Esophagus muscularis mucosa (tissue), 4 donors: ENCODE results near the gene FANK1. TPM values are rescaled to one million over a fixed set of nuclear protein-coding genes. Genes with fewer than 3 reads are reported as not detected.
"Not testable (repeated sequence)": the region's sequence is repeated elsewhere in the genome, so short reads cannot be mapped to it uniquely, and the experiment has no call there.

Experiments
- DNase-seq: peaks from one replicate; pipeline ENCODE4 v3.0.0-alpha.2; 2017; ENCODE audit errors: extremely low spot score
- H3K27ac ChIP-seq, 4 donors: fragments of 200-600 bp; sonication (generic); replicated peaks in 1 of 4; 1 replicate in 3 of 4; 2 replicates in 1 of 4; pipeline ENCODE4 v1.5.1; 2016 to 2019; ENCODE audit warnings: mild to moderate bottlenecking in 1 of 4
- H3K27me3 ChIP-seq, 4 donors: fragments of 200-600 bp; sonication (generic); one replicate each; pipeline versions ENCODE4 v1.5.1 to v1.6.0; 2016 to 2019
- H3K36me3 ChIP-seq, 4 donors: fragments of 200-600 bp; sonication (generic); one replicate each; pipeline ENCODE4 v1.5.1; 2016 to 2019
- H3K4me1 ChIP-seq, 4 donors: fragments of 200-600 bp; sonication (generic); one replicate each; pipeline ENCODE4 v1.5.1; 2016 to 2019
- H3K4me3 ChIP-seq, 4 donors: fragments of 200-600 bp; sonication (generic); 1 replicate in 2 of 4; 2 replicates in 2 of 4; pipeline ENCODE4 v1.5.1; 2016 to 2019; ENCODE audit warnings: mild to moderate bottlenecking in 4 of 4, moderate library complexity in 1 of 4
- H3K9me3 ChIP-seq, 4 donors: fragments of 200-600 bp; sonication (generic); 1 replicate in 3 of 4; 2 replicates in 1 of 4; pipeline ENCODE4 v1.5.1; 2016 to 2019
- EP300 ChIP-seq: sonication (generic); formaldehyde crosslinking; IDR thresholded peaks from one replicate; pipeline ENCODE4 v1.6.1; 2017; ENCODE audit warnings: antibody characterized with exemption
- POLR2A ChIP-seq: fragments of 450-650 bp; IDR thresholded peaks from one replicate; pipeline ENCODE4 v1.6.1; 2017; ENCODE audit warnings: antibody characterized with exemption, moderate library complexity, mild to moderate bottlenecking, low read depth
- POLR2AphosphoS5 ChIP-seq, 2 donors: sonication (generic); formaldehyde crosslinking; IDR thresholded peaks; one replicate each; pipeline ENCODE4 v1.6.1; 2017; ENCODE audit warnings: antibody characterized with exemption in 2 of 2
- WGBS: methylation state at CpG from one replicate; pipeline ENCODE4 v1.1.5; 2018; 5-methylcytosine and 5-hydroxymethylcytosine counted together
- intact Hi-C: fragments of 100-400 bp; cut with DNase I; formaldehyde crosslinking; loops from one replicate; pipeline ENCODE4 v1.15.1; 2023
- total RNA-seq, 4 donors: library from RNA; depleted of rRNA; stranded (reverse); fragments of >200 nt; gene quantifications; one replicate each; pipeline versions ENCODE4 v1.1.0 to v1.2.1, GENCODE V29; 2016
- TF ChIP-seq, protein P1 (sequence below), 3 experiments: fragments of 200-600 bp in 2 of 3; fragments of 450-650 bp in 1 of 3; sonication (generic) in 2 of 3; IDR thresholded peaks; one replicate each; pipeline ENCODE4 v1.5.1; 2017 to 2019; ENCODE audit warnings: antibody characterized with exemption in 3 of 3, mild to moderate bottlenecking in 2 of 3, moderate library complexity in 1 of 3

FANK1 gene
- total RNA-seq, 4 donors from 2014 or later = 0.50 to 2.6 (median 1.4) TPM

DNA sequence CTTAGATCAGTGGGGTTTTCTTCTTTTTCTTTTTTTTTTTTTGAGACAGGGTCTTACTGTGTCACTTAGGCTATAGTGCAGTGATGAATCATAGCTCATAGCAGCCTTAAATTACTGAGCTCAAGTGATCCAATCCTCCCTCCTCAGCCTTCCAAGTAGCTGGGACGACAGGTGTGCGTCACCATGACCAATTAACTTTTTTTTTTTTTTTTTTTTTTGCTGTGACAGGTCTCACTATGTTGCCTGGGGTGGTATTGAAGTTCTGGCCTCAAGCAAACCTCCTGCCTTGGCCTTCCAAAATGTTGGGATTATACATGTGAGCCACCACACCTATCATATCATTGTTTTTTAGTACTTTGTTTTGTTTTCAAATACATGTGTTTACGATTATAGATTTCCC is 13.1 kb downstream of the FANK1 start:
- WGBS = 64% methylated on average over 3 of the region's 3 CpGs
- H3K4me1 ChIP-seq, H3K36me3 ChIP-seq, H3K9me3 ChIP-seq, intact Hi-C loops, H3K4me3 ChIP-seq, H3K27me3 ChIP-seq, H3K27ac ChIP-seq, DNase-seq: not testable (repeated sequence)

DNA sequence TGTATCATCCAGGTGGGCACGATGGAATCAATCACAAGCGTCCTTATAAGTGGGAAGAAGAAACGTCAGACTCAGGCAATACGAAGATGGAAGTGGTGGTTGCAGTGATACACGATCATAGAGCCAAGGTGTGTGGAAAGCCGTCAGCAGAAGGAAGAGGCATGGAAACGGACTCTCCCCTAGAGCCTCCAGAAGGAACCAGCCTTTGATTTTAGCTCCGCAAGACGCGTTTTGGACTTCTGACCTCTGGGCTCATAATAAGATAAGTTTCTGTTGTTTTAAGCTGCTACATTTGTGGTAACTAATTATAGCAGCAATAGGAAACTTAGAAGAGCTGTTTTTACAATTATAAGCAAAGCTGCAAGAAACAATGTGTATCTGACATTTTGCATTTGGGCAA is 14.8 kb downstream of the FANK1 start:
- TF ChIP-seq POLR2A (no peak), POLR2AphosphoS5 (IDR thresholded peaks at IDR 0.05) (no peak), EP300 (no peak)
- TF ChIP-seq, protein P1, sequence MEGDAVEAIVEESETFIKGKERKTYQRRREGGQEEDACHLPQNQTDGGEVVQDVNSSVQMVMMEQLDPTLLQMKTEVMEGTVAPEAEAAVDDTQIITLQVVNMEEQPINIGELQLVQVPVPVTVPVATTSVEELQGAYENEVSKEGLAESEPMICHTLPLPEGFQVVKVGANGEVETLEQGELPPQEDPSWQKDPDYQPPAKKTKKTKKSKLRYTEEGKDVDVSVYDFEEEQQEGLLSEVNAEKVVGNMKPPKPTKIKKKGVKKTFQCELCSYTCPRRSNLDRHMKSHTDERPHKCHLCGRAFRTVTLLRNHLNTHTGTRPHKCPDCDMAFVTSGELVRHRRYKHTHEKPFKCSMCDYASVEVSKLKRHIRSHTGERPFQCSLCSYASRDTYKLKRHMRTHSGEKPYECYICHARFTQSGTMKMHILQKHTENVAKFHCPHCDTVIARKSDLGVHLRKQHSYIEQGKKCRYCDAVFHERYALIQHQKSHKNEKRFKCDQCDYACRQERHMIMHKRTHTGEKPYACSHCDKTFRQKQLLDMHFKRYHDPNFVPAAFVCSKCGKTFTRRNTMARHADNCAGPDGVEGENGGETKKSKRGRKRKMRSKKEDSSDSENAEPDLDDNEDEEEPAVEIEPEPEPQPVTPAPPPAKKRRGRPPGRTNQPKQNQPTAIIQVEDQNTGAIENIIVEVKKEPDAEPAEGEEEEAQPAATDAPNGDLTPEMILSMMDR (IDR thresholded peaks at IDR 0.05) = no peak
- no peaks in the 10 kb centered on the region for H3K9me3 ChIP-seq
- H3K36me3 ChIP-seq = no peaks in the 10 kb centered on the region
- WGBS = 82% methylated on average over 10 of the region's 10 CpGs
- H3K27ac ChIP-seq = no peak overlapping the region
- no peaks in the 10 kb centered on the region for H3K27me3 ChIP-seq
- DNase-seq = no peak
- intact Hi-C loops = no loop called here
- H3K4me1 ChIP-seq = no peaks in the 10 kb centered on the region
- no peak overlapping the region for H3K4me3 ChIP-seq

DNA sequence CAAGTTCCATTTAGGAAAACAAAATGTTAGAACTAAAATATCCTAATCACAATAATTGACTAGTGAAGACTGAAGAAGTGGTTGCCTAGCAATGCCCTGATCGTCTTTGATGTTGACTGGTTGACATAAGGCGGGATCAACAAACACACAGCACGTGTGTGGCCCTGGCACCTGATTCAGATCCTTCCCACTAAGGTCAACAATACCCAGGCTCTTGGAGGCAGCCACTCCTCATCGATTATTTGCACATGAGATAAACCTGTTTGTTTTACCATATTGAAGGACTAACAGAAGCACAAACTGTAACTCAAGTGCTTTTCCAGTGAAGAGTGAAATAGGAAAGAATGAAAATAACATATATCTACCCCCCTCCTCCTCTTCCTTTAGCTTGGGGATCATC is 15.6 kb downstream of the FANK1 start:
- H3K4me3 ChIP-seq = no peak overlapping the region
- TF ChIP-seq, protein P1 (IDR thresholded peaks at IDR 0.05) = no peak
- no peak for TF ChIP-seq EP300
- no peak for TF ChIP-seq POLR2A
- no peak for TF ChIP-seq POLR2AphosphoS5 (IDR thresholded peaks at IDR 0.05)
- no peaks in the 10 kb centered on the region for H3K9me3 ChIP-seq
- H3K27me3 ChIP-seq = no peaks in the 10 kb centered on the region
- H3K27ac ChIP-seq = no peak overlapping the region
- no peaks in the 10 kb centered on the region for H3K36me3 ChIP-seq
- 68% methylated on average over 4 of the region's 4 CpGs for WGBS
- DNase-seq = no peak
- intact Hi-C loops = no loop called here
- H3K4me1 ChIP-seq = no peaks in the 10 kb centered on the region

DNA sequence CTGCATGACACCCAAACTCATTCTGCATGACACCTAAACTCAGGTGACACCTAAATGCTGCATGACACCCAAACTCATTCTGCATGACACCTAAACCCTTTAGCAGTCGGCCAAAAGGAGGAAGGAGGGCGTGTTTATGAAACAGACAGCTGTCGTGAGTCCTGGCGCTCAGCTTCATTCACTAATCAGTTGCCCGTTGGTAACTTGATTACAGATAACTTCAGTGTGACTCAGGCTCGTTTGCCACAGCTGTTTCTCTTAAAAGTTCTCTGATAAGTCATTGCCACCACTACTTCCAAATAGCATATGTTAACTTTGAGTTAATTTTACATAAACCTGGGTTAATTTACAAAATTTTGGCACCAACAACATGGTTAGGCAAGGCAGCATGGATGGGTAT is 16.9 kb downstream of the FANK1 start:
- H3K27me3 ChIP-seq, H3K4me1 ChIP-seq, intact Hi-C loops, H3K4me3 ChIP-seq, H3K36me3 ChIP-seq, DNase-seq, H3K9me3 ChIP-seq, H3K27ac ChIP-seq: not testable (repeated sequence)
- WGBS = 40% methylated on average over 6 of the region's 6 CpGs

DNA sequence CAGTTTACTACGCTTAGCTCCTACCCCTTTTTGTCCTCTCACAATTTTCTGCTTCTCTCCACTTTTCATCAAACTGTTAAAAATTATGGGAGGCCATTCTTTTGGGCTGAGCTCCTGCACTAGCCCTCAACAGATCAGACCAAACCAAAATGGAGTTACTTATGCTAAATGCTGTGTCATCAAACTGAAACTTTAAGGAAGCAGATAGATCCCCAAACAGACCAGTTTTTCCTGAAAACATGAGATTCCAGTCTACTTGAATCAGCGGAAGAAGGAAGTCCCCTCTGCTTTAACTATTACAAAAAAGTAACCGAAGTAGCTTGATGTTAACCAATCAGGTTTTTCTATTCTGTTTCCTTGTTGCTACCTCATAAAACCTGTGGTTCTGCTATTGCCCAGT is 20.6 kb downstream of the FANK1 start:
- H3K27ac ChIP-seq = no peak overlapping the region
- H3K27me3 ChIP-seq = no peaks in the 10 kb centered on the region
- no peaks in the 10 kb centered on the region for H3K36me3 ChIP-seq
- no peaks in the 10 kb centered on the region for H3K9me3 ChIP-seq
- DNase-seq = no peak
- H3K4me1 ChIP-seq = no peaks in the 10 kb centered on the region
- H3K4me3 ChIP-seq = no peak overlapping the region
- no peak for TF ChIP-seq POLR2A
- TF ChIP-seq POLR2AphosphoS5 (IDR thresholded peaks at IDR 0.05) = no peak
- TF ChIP-seq EP300 = no peak
- TF ChIP-seq, protein P1 (IDR thresholded peaks at IDR 0.05) = no peak
- intact Hi-C loops = no loop called here
- 78% methylated on average over 3 of the region's 3 CpGs for WGBS

DNA sequence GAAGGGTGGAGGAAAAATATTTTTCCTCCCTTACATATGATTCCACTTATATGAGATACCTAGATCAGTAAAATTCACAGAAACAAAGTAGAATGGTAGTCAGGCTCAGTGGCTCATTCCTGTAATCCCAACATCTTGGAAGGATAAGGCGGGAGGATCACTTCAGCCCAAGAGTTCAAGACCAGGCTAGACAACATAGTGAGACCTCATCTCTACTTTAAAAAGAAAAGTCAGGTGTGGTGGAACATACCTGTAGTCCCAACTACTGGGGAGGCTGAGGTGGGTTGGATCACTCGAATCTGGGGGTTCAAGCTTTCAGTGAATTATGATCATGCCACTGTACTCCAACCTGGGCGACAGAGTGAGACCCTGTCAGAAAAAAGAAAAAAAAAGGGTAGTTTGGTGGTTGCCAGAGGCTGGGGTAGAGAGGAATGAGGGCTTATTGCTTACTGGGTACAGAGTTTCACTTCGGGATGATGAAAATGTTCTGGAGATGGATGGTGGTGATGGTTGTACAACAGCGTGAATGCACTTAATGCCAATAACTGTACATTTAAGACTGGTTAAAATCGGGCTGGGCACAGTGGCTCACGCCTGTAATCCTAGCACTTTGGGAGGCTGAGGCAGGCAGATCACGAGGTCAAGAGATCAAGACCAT is 21.5 kb downstream of the FANK1 start:
- H3K4me3 ChIP-seq, DNase-seq, H3K27me3 ChIP-seq, H3K9me3 ChIP-seq, H3K4me1 ChIP-seq, H3K27ac ChIP-seq, intact Hi-C loops, H3K36me3 ChIP-seq: not testable (repeated sequence)
- 87% methylated on average over 8 of the region's 8 CpGs for WGBS

DNA sequence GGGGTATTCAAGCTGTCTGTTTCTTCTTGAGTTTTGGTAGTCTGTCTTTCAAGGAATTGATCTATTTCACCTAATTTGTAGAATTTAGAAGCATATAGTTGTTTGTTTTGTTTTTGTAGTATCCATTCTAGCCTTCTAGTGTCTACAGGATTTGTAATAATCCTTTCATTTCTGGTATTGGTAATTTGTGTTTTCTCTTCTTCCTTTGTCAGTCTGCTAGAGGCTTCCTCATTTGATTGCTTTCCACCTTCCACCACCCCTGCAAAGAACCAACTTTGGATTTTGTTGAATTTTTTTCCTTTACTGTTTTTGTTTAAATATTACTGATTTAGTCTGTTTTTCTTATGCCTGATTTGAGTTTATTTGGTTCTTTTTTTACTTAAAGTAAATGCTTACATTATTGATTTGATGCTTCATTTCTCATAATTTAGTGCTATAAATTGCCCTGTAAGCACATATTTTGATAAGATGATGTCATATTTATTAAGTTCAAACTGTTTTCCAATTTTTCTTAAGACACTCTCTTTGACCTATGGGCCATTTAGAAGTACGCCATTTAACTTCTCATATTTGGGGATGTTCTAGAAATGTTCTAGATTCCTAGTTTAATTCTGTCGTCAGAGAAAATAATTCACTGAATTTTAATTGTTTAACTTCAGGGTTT is 25.4 kb downstream of the FANK1 start:
- WGBS = 90% methylated on average over 2 of the region's 2 CpGs
- intact Hi-C loops, H3K36me3 ChIP-seq, H3K4me1 ChIP-seq, H3K27ac ChIP-seq, H3K4me3 ChIP-seq, H3K27me3 ChIP-seq, DNase-seq, H3K9me3 ChIP-seq: not testable (repeated sequence)
